Gastroesophageal sphincter (tissue), 4 donors: ENCODE data around the gene SPTBN2. TPM values are rescaled to one million over a fixed set of nuclear protein-coding genes. Genes with fewer than 3 reads are reported as not detected.
"Not testable (repeated sequence)": the region's sequence is repeated elsewhere in the genome, so short reads cannot be mapped to it uniquely, and the experiment has no call there.

Experiments used
- ATAC-seq: fragments of 150-250 bp; one replicate; pipeline ENCODE4 v1.9.1; 2016; ENCODE audit warnings: mild to moderate bottlenecking, moderate library complexity
- H3K27ac ChIP-seq, 4 donors: fragments of 200-600 bp; sonication (generic) in 3 of 4; 1 replicate in 3 of 4; 2 replicates in 1 of 4; pipeline ENCODE4 v1.5.1; 2016 to 2019
- H3K27me3 ChIP-seq: fragments of 200-600 bp; sonication (generic); one replicate; pipeline ENCODE4 v1.5.1; 2019
- H3K36me3 ChIP-seq, 2 donors: fragments of 200-600 bp; sonication (generic); one replicate each; pipeline ENCODE4 v1.5.1; 2019; ENCODE audit warnings: control low read depth in 1 of 2
- H3K4me1 ChIP-seq, 3 donors: fragments of 200-600 bp; sonication (generic); 1 replicate in 2 of 3; 2 replicates in 1 of 3; pipeline ENCODE4 v1.5.1; 2016 to 2019; ENCODE audit warnings: control low read depth in 2 of 3
- H3K4me3 ChIP-seq, 2 donors: fragments of 200-600 bp; sonication (generic); one replicate each; pipeline ENCODE4 v1.5.1; 2019; ENCODE audit warnings: mild to moderate bottlenecking in 1 of 2, moderate library complexity in 1 of 2
- H3K9me3 ChIP-seq, 3 donors: fragments of 200-600 bp; sonication (generic); one replicate each; pipeline ENCODE4 v1.5.1; 2017 to 2019; ENCODE audit warnings: control low read depth in 2 of 3
- CTCF ChIP-seq, 4 experiments: fragments of 200-600 bp in 2 of 4; fragments of 450-650 bp in 2 of 4; sonication (generic) in 1 of 4; IDR thresholded peaks; one replicate each; pipeline ENCODE4 v1.5.1; 2017 to 2019; ENCODE audit warnings: antibody characterized with exemption in 4 of 4, mild to moderate bottlenecking in 2 of 4, moderate library complexity in 2 of 4
- EP300 ChIP-seq: sonication (generic); formaldehyde crosslinking; IDR thresholded peaks from one replicate; pipeline ENCODE4 v1.6.1; 2017; ENCODE audit warnings: antibody characterized with exemption, mild to moderate bottlenecking
- POLR2A ChIP-seq, 2 donors: fragments of 450-650 bp; IDR thresholded peaks; one replicate each; pipeline ENCODE4 v1.6.1; 2017; ENCODE audit warnings: antibody characterized with exemption in 2 of 2, mild to moderate bottlenecking in 2 of 2, moderate library complexity in 1 of 2
- POLR2AphosphoS5 ChIP-seq: sonication (generic); formaldehyde crosslinking; IDR thresholded peaks from one replicate; pipeline ENCODE4 v1.6.1; 2017; ENCODE audit warnings: antibody characterized with exemption
- WGBS, 2 donors: methylation state at CpG; one replicate each; pipeline ENCODE4 v1.1.5; 2018; ENCODE audit warnings: low coverage in 1 of 2; 5-methylcytosine and 5-hydroxymethylcytosine counted together
- total RNA-seq, 4 donors: library from RNA; depleted of rRNA; stranded (reverse); fragments of >200 nt; gene quantifications; one replicate each; pipeline ENCODE4 v1.1.0, GENCODE V29; 2016

The SPTBN2 gene
- total RNA-seq, 4 donors from 2014 or later: 1.8 to 19.5 (median 5.6) TPM

- ATAC-seq: no peak
- Histone ChIP-seq H3K27ac (no peak overlapping the region), H3K4me1 (peaks cover 0 to 20% (median 8%) of the 10 kb centered on the region in 3 donors), H3K9me3 (no peaks in the 10 kb centered on the region), H3K36me3 (no peaks in the 10 kb centered on the region), H3K4me3 (no peak overlapping the region), H3K27me3 (peaks cover 36% of the 10 kb centered on the region)
- WGBS, 2 donors: 89% methylated on average over 1 of the region's 1 CpG; no CpG with 5 or more reads in 1 of the 2 donors
- TF ChIP-seq EP300 (no peak), POLR2A (IDR thresholded peaks at IDR 0.05) (no peak), CTCF (IDR thresholded peaks at IDR 0.05) (no peak), POLR2AphosphoS5 (no peak)
Measured at GRCh38 chr11:66725114-66725513, 3.9 kb downstream of the SPTBN2 start.

GRCh38 chr11:66724167-66724566 is 4.8 kb downstream of the SPTBN2 start:
- not testable (repeated sequence) for H3K36me3 ChIP-seq, ATAC-seq, H3K9me3 ChIP-seq, H3K4me3 ChIP-seq, H3K27ac ChIP-seq
- peaks cover 34% of the 10 kb centered on the region for H3K27me3 ChIP-seq
- 79 to 81% methylated on average over 3 to 5 of the region's 5 CpGs for WGBS, 2 donors
- H3K4me1 ChIP-seq: peaks cover 0 to 20% (median 8%) of the 10 kb centered on the region in 3 donors

GRCh38 chr11:66723693-66724092 is 5.3 kb downstream of the SPTBN2 start:
- WGBS, 2 donors: 100% methylated on average over 4 of the region's 5 CpGs; no CpG with 5 or more reads in 1 of the 2 donors
- TF ChIP-seq CTCF (IDR thresholded peaks at IDR 0.05) (no peak), POLR2AphosphoS5 (no peak), EP300 (no peak), POLR2A (IDR thresholded peaks at IDR 0.05) (no peak)
- H3K27ac ChIP-seq: no peak overlapping the region
- H3K9me3 ChIP-seq: no peaks in the 10 kb centered on the region
- H3K27me3 ChIP-seq: peaks cover 36% of the 10 kb centered on the region
- no peak overlapping the region for H3K4me3 ChIP-seq
- H3K4me1 ChIP-seq: peaks cover 0 to 16% (median 7%) of the 10 kb centered on the region in 3 donors
- no peak for ATAC-seq
- no peaks in the 10 kb centered on the region for H3K36me3 ChIP-seq

- Histone ChIP-seq H3K27me3 (peaks cover 38% of the 10 kb centered on the region), H3K4me1 (peaks cover 0 to 12% (median 3%) of the 10 kb centered on the region in 3 donors), H3K9me3 (no peaks in the 10 kb centered on the region), H3K36me3 (no peaks in the 10 kb centered on the region), H3K4me3 (no peak overlapping the region), H3K27ac (no peak overlapping the region)
- TF ChIP-seq CTCF (IDR thresholded peaks at IDR 0.05) (no peak), EP300 (no peak), POLR2AphosphoS5 (no peak), POLR2A (IDR thresholded peaks at IDR 0.05) (no peak)
- WGBS, 2 donors: 80 to 95% methylated on average over 1 to 15 of the region's 16 CpGs
- ATAC-seq: no peak
Measured at GRCh38 chr11:66722745-66723651, 6.0 kb downstream of the SPTBN2 start.

- H3K36me3 ChIP-seq: no peaks in the 10 kb centered on the region
- peaks cover 0 to 2% (median 0%) of the 10 kb centered on the region in 3 donors for H3K4me1 ChIP-seq
- no peak for TF ChIP-seq EP300
- no peak for TF ChIP-seq POLR2A (IDR thresholded peaks at IDR 0.05)
- no peak for TF ChIP-seq CTCF (IDR thresholded peaks at IDR 0.05)
- no peak for TF ChIP-seq POLR2AphosphoS5
- ATAC-seq: no peak
- no peak overlapping the region for H3K27ac ChIP-seq
- WGBS, 2 donors: 91 to 95% methylated on average over 3 to 8 of the region's 9 CpGs
- no peak overlapping the region for H3K4me3 ChIP-seq
- H3K27me3 ChIP-seq: peaks cover 31% of the 10 kb centered on the region
- no peaks in the 10 kb centered on the region for H3K9me3 ChIP-seq
Measured at GRCh38 chr11:66721939-66722338, 7.1 kb downstream of the SPTBN2 start.
